GM21723 (cell line): ENCODE measurements around the gene C5orf22.
"Not testable (repeated sequence)": the region's sequence is repeated elsewhere in the genome, so short reads cannot be mapped to it uniquely, and the experiment has no call there.

Experiments used
- ATAC-seq: cut with Tn5 transposase; IDR thresholded peaks from one replicate; pipeline ENCODE4 v1.9.1; 2021; ENCODE audit warnings: mild to moderate bottlenecking, moderate library complexity; ENCODE audit not compliant: unreplicated experiment

C5orf22 gene

DNA sequence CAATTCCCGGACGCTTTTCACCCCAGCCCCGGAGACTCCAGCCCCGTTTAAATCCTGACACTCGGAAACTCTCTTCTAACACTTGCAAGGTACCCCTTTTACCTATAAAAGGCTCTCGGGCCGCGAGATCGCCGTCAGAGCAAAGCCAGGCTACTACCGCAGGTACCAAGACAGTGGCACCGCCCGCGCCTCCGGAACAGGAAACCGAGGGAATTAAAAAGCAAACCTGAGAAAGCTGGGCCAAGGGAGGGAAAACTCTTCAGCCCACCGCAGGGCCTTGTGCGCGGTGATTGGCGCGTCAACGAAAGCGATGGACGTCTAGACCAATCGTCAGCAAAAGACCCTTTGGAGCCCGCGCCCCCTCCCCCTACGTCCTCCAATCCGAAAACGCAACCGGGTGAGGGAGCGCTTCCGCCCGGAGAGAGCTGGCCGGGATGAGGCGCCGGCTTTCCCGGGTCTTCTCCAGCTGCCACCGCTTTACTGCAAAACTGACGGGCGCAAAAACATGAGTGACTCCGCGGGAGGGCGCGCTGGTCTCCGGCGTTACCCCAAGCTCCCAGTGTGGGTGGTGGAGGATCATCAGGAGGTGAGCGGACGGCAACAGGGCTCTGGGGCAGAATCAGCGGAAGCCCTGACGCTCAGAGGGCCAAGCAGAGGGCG is at the start of gene C5orf22, which contains the start of gene DROSHA:
Gene C5orf22, plus strand, starts transcription at position 414 of the 660 bp plus-strand sequence. Its CDS starts 92 bp downstream, at position 506.
Gene DROSHA, minus strand, starts transcription at position 206 of the 660 bp plus-strand sequence. CDS start 3,034 bp downstream, outside the sequence.
- ATAC-seq: peak; percentile 93

DNA sequence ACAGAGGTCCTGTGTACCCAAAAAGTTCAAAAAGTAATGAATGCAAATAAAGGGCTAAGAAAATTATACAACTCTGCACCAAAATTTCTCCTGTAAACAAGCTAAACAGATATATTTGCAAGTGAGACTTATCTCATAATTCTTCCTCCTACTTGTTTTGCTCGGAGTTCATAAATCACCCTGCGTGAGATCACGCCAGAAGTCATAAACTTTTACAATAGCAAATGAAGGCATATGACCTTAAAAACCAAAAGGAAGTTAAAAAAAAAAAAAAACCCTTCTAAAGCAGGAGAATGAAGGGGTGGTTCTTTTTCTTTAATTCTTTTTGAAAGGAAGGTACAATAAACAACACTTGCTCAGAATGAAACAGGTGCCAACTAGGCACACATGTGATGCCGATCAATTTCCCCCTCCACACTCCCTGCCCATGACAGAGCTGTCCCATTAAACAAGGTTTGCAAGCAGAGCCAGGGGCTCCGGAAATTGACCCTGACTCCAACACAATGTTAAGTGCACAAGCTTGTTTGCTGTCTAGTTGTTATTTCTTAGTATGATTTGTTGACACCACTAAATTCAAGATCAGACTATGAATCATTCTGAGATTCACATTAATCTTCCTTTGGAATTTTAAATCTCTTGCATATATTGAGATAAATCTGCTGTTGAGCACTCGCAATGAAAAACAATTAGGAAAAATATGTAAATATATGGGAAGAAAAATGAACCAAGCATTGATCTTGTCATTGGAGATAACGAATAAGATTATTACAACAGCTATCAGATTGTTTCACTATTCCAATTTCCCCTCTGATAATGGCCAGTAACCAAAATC is 46.5 kb upstream of the C5orf22 start:
- ATAC-seq: no peak

DNA sequence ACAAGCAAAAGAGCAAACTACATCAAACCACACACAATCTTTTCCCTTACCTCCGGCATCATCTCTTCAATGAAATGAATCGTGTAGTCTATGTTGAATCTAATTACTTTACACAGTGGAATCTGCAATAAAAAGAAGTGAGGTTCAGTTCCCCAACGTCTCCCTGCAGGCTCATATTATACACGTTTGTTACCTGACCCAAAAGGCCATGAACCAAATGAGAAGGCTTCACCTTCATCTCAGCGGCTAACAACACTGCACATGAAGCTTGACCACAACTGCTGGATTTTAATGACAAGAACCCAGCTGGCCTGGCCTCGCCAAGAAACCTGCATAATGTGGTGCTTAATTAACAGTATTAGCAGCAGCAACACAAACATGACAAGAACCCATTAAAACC is 45.7 kb upstream of the C5orf22 start:
- no peak for ATAC-seq

DNA sequence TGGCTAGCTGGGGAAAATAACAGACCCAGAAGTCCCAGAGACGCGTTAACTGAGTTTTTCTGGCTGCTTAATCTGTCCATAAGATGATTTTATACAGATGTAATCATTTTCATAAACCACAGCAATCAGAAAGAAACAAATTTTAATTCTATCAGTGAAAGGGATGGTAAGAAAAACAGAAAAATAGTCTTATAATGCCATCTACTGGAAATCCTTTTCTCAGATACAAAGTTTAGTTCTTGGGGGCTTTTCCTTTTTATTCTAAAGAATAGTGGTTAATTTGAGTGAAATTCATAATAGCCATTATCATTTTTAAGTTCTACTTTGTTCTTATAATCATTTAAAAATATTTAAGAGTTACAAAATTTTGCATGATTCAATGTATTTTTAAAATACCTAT is 44.6 kb upstream of the C5orf22 start:
- ATAC-seq: no peak

DNA sequence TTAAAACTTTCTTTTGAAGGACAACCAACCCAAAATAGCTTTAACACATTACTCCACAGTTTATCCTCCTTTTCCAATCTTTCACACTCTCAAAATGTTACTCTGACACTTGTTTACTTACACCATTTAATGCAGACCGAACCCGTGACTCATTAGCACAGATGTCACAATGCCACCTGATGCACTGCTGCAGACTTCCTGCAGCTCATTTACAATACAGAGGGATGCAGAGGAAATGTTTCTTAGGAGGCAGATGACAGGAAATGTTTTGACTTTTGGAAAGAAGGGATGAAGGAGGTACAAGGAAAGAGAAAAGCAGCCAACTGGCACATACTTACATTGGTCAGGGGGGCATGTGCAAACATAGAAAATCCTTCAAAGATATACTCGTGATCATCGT is 39.2 kb upstream of the C5orf22 start:
- ATAC-seq: no peak

DNA sequence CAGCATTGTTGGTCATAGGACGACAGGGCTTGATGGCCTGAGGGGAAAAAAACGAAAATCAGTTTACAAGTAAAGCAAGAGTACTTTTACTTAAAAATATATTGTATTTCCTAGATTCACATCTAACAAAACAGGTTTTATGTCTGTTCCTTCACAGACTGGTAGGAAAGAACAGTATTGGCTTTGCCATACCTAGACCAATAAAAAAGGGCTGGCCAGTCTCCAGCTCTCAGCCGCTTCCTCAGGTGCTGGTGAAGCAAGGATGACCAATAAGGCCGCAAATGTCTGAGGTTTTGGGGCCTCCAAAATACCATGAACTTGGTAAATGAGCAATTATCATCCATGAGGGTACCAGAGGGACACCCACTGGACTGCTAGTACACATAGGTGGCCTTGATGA is 36.8 kb upstream of the C5orf22 start:
- no peak for ATAC-seq

DNA sequence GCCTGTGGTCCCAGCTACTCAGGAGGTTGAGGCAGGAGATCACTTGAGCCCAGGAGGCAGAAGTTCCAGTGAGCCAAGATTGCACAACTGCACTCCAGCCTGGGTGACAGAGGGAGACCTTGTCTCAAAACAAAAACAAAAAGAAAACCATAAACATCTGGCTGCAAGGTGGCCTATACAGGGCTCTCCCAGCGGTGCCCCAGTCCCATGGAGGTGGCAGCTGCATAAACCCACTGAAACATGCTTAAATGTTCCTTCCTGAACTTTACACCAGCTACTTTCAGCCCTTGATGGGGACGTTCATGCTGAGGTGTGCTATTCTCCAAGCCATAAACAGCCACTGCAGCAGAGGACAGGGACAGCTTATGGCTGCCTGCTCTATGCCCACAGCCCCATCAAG is 35.8 kb upstream of the C5orf22 start:
- ATAC-seq: no peak

DNA sequence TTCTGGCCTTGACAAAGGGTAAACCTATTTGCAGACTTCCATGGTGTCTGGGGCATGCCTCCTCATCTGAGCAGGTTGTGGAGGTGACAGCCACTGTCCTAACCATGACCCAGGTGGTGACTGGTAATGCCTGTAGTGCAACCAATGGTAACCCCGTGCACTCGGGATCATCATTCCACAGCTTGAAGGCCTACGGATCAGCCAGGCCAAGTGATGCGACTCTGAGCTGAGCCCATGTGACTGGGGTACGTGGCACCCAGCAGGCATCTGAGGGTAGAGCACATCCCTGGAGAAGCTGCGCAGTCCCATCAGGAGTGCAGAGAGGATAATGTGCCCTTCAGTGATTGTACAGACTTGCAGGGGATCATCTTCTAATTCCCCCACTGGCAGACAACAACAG is 35.2 kb upstream of the C5orf22 start:
- ATAC-seq: no peak

DNA sequence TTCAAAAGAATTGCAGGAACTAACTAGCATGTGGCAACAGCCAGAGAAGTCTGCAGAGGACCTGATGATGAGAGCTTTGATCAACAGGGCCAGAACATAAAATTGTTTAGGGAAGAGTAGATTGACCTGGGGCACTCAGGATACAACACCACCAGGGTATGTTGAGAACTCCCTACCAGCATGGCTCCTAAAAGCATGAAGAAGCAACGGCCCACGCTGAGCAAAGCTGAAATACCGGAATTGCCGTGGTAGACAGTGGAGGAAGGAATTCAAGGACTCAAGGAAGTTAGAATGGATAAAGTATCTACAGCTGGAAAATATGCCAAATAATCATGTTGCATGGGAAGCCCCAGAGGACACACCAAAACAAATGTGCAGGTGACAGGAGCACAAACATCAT is 31.8 kb upstream of the C5orf22 start:
- no peak for ATAC-seq

DNA sequence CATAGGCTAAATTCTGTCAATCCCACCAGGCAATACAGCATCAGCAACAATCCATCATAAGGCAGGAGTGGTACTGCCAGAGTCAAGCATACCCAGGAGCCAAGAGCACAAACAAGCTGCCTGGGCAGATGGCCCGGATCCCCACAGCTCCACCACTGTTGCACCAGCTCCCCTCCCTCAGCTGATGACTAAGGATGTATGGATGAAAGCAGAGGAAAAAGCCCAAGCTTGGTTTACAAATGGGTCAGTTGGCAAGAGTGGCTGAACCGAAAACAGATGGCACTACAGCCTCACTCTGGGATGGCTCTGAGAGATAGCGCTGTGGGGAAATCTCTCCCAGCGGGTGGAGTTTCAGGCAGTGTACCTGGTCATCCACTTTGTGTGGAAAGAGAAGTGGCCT is 29.6 kb upstream of the C5orf22 start:
- ATAC-seq: no peak

DNA sequence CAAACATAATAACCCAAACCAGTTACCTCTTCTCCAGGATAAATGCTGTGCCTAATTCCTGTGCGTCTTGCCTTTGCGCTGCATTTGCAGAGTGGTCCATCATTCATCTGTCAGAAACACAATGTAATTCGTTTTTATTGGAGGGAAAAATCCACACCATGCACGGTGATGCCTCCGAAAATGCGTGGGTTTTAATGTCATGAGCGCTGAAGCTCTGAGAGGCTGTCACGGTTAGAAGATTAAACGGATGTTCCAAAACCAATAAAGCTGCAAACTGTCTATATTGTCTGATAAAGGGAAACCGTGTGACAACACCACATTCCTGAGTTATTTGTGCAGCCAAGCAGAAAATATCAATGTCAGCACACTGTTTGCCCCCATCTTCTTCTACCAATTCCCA is 27.6 kb upstream of the C5orf22 start:
- no peak for ATAC-seq

DNA sequence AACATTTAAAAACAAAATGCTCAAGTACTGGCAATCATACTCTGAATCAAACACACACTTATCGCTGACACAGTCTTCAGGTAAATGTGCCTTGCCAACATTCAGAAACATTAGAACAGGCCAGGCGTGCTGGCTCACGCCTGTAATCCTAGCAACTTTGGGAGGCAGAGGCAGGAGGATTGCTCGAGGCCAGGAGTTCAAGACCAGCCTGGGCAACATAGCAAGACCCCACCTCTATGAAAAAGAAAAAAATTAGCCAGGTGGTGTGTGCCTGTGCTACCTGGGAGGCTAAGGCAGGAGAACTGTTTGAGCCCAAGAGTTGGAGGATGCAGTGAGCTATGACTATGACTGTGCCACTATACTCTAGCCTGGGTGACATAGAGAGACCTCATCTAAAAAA is 20.8 kb upstream of the C5orf22 start:
- ATAC-seq: no peak

DNA sequence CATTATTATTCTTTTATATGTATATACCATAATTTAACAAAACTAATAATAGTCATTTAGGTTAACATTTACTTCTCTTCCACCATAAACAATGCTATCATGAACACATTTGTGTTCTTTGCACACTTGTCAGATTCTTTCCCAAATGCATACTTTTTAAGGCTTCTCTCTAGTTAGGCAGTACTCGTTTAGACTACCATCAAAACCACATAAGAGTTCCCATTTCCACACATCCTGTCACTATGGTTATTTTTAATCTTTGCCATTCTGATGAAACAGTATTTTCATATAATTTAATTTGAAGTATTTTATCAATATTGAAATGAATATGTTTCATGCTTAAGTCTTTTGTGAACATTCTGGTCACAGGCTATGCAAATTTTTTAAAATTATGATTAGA is 15.3 kb upstream of the C5orf22 start:
- ATAC-seq: no peak

DNA sequence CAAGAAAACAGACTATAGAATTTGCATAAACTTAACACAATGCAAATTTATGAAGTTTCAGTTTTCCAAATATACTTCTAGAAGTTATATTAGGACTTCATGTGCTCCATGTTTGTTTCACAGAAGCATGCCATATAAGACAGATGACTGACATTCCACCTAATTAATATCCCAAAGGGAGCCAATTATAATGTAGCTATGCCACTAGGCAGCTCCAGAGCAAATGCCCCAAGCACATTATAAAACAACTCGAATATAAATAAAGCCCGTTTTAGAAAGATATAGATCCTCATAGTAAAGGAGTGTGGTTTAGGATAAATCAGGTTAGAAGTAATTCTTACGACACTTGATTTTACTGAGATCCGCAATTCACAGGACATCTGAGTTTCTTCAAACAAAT is 9.1 kb upstream of the C5orf22 start:
- no peak for ATAC-seq

DNA sequence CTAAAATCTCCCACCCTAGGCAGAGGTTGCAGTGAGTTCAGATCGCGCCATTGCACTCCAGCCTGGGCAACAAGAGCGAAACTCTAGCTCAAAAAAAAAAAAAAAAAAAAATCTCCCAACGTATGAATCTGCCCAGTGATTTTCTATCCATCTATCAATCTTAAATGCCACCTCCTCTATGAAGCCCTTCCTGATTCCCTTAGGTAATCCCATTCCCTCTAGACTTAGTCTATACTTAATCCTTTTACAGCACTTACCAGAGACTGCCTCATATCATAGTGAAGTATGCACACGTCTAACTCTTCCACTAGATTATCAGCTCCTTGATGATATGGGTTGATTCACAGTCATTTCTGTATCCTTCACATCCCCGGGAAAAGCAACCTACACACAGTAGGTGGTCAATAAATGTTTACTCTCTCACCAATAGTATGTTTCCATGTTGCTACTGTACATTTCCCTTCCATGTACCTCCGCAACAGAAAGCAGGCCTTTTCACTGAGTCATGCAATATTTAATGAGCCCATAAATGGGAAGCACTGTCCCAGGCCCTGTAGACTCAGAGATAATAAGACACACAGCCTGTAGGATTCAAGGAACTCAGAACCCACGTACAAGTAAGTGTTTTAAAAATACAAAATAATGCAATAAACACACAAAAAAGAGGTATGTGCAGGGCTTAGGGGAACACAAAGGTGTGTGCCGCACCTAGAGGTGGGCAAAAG is 1.4 kb upstream of the C5orf22 start:
- ATAC-seq: no peak

DNA sequence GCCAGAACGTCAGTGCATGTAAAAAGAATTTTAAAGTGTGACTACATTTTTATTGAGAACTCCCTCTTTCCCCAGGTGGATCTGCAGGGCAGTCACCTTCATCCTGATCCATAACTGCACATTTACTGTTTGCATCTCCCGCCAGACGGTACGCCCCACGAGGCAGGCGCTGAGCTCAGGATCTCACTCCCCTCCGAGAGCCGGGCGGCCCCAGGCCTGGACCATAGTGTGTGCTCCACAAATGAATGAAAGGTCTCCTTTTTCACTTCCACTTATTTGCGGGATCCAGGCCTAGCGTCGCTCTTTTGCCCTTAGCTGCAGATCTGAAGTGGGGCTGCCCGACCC is 586 bp upstream of the C5orf22 start:
- ATAC-seq: peak; percentile 40

DNA sequence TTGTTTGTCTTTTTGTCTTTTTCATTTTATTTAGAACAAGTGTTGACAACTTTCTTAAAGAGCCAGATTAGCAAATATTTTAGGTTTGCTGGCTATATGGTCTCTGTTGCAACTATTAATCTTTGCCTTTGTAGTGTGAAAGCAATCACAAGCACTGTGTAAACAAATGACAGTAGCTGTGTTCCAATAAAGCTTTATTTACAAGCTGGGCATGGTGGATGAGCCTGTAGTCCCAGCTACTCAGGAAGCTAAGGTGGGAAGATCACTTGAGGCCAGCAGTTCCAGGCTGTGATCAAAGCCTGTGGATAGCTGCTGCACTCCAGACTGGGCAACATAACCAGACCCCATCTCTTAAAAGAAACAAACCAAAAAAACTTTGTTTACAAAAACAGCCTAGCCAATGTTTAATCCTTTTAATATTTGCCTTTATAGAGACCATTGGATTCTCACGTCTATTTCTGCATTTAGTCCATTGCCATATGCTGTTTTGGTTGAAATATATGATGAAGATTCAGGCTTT is 2.5 kb downstream of the C5orf22 start:
- no peak for ATAC-seq

DNA sequence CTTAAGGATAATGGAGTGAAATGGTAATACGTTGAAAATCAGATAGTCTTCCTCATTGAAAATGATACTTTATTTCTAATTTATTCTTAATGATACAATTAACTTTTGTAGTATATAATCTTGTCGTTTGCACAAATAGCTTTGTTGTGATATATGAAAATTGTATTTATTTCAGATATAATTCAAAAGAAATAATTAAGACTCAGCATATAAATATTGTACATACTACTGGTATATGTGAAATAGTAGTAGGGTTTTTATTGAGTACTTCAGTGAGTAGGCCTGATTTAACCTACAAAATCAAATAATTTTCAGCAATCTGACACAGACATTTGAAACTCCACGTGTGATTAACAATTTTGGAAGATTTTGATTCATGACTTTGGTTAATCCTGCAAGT is 4.8 kb downstream of the C5orf22 start:
- ATAC-seq: no peak

DNA sequence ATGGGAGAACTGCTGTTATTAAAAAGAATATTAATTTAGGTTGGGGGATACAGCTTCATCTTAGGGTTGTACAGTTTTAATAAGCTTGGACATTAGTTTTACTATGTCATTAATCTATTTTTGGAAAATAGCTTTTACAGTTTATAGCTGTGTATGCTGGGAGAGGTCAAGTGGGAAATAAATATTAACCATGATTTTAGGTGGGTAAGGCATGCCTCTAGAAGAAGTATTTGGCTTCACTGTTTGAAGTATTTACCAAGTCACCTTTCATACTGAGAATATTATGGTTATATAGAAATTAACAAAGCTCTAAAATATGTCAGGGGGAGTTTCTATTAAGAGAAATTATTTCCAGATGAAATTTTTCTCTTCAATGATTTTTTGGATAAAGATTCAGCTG is 5.2 kb downstream of the C5orf22 start:
- no peak for ATAC-seq

DNA sequence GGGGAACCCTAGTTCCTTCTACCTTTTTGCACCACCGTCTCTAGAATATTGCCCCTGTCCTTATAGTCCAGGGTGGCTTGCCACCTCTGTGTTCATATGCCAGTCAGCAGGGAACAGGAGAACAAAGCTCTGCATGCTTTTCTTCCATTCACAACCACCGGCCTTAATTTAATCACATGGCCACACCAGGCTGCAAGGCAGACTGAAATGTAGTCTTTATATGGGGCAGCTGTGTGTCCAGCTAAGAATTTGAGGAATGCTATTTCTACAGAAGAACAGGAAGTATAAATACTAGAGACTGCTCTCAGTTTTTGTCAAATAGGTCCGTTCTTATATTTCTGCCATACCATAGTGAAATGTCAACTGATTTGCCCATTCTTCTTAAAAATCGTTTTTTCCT is 5.8 kb downstream of the C5orf22 start:
- ATAC-seq: no peak

DNA sequence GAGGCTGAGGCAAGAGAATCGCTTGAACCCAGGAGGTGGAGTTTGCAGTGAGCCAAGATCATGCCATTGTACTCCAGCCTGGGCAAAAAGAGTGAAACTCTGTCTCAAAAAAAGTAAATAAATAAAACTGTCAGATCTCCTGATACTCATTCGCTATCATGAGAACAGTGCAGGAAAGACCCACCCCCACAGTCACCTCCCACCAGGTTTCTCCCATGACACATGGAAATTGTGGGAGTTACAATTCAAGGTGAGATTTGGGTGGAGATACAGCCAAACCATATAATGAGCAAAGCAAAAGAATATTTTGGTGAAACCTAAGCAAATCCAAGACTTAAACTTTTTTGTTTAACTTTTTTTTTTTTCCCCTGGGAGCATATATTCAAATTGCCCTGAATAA is 17.0 kb downstream of the C5orf22 start:
- ATAC-seq: not testable (repeated sequence)

DNA sequence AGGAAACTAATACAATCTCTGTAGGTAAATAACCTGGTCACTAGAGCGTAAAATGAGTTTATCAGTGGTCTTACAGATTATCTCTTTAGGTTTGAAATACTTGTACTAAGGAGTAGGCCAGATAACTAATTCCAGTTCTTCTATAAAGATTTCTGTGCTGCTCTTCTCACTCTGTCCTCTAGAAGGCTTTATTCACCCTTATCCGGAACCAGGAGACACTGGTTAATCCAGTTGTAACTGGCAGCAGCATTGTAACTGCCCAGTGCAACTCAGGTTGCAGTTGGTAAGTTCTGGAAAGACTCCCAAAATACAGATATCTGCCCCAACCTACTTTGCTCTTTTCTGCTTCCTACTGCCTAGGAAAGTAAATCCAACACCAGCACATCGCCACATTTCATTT is 19.8 kb downstream of the C5orf22 start:
- ATAC-seq: no peak
